DND-41 (cell line): Measurements from ENCODE around the gene SCTR.
A peak's percentile ranks its signal among the peaks of the same experiment; 100 is the strongest.

Experiments used
- CTCF ChIP-seq: IDR thresholded peaks from 2 replicates; pipeline ENCODE4 v1.5.1; 2012; ENCODE audit warnings: borderline replicate concordance, low read length, moderate library complexity, mild to moderate bottlenecking; ENCODE audit not compliant: poor library complexity, severe bottlenecking; ENCODE audit errors: extremely low read depth
- EZH2 ChIP-seq: IDR thresholded peaks from 3 replicates; pipeline ENCODE4 v1.6.1; 2012; ENCODE audit warnings: borderline replicate concordance, low read depth, mild to moderate bottlenecking, moderate library complexity, low read length, inconsistent platforms; ENCODE audit not compliant: severe bottlenecking

- TF ChIP-seq CTCF: peak; percentile 78
- no peak for TF ChIP-seq EZH2
Measured at GRCh38 chr2:119407430-119408220, 116.7 kb downstream of the SCTR start.
